Measurements from ENCODE around the gene GABRR2. TPM values are rescaled to one million over a fixed set of nuclear protein-coding genes. Genes with fewer than 3 reads are reported as not detected.

Gene GABRR2
- total RNA-seq, 2 experiments from 2014 or later: 0.67 to 1.0 TPM

DNA sequence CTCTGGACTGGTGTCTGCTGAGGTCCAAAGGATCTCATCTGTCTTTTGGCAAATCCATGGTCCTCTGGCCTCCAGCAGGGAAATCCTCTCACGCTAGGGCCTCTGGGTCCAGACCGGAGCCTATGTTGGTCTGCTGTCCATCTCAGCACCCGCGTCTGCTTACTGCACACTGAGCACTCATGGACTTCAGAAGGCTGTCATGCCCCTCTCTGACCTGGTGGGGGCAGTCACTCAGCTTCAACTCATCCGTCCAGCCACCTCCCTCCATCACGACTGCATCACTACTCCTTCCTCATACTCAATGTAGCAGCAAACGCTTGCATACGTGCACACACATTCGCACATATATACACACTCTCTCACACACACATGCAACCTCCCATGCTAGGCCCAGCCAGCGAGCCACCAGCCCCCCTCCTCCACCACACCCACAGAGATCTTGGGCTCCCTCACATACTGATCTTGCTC is 33.3 kb downstream of the GABRR2 start:
- H3K4me1 Mint-ChIP-seq: peaks cover 7% of the 10 kb centered on the region
- no peak overlapping the region for H3K27ac Mint-ChIP-seq
- no peaks in the 10 kb centered on the region for H3K9me3 Mint-ChIP-seq (ENCODE audit: low read depth)
- CTCF ChIA-PET: interaction anchor here (0.6 to 1.9 kb wide), 6 partner anchors 19 to 300 kb away, joined by 3 to 5 read pairs (median 4); no protein-coding TSS in a partner anchor
- no peak overlapping the region for H3K4me3 Mint-ChIP-seq
- H3K27me3 Mint-ChIP-seq: peaks cover 6% of the 10 kb centered on the region
- DNase-seq (peak; percentile 66), ATAC-seq (peak; percentile 83)
- H3K36me3 Mint-ChIP-seq: no peaks in the 10 kb centered on the region

DNA sequence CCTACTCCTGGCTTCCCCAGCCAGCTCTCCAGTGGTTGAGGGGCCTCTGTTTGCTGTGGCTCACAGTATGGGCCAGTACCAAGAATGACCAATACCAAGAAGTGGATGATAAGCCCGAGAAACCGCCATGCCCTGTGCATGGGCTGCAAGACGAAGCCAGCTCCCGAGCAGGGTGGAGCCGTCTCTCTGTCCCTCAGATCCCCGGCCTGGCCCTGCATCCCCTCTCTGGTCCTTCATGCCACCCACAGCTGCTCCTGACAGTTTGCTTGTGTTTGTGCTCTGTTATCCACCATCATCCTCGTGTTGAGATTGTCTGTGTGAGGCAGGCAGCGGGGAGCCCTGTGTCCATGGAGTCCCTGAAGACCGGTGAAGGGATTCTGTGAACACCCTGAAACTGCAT is 36.1 kb downstream of the GABRR2 start:
- H3K4me3 Mint-ChIP-seq: no peak overlapping the region
- peaks cover 6% of the 10 kb centered on the region for H3K27me3 Mint-ChIP-seq
- H3K36me3 Mint-ChIP-seq: no peaks in the 10 kb centered on the region
- H3K27ac Mint-ChIP-seq: no peak overlapping the region
- peaks cover 7% of the 10 kb centered on the region for H3K4me1 Mint-ChIP-seq
- CTCF ChIA-PET: no interaction called here
- H3K9me3 Mint-ChIP-seq (ENCODE audit: low read depth): no peaks in the 10 kb centered on the region
- ATAC-seq (no peak), DNase-seq (peak; percentile 39)

DNA sequence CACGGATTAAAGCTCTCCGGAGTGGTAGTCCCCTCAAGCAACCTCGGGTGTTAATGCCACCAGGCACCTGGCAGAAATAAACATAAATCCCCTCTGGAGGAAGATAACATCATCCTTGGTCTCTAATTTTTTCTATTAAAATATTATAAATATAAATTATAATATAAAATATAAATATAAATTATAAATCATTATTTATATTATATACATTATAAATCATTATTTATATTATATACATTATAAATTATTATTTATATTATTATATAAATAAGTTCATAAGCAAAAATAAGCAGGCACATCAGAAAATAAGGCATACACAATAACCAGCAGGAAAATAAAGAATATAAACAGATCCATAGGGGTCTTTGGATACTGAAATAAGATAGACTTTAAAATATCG is 39.2 kb downstream of the GABRR2 start:
- CTCF ChIA-PET: interaction anchor here (0.7 kb wide), 1 partner anchor 11 kb away, joined by 3 read pairs; no protein-coding TSS in a partner anchor
- H3K4me3 Mint-ChIP-seq: no peak overlapping the region
- ATAC-seq: no peak
- peaks cover 6% of the 10 kb centered on the region for H3K27me3 Mint-ChIP-seq
- H3K36me3 Mint-ChIP-seq: no peaks in the 10 kb centered on the region
- peaks cover 5% of the 10 kb centered on the region for H3K4me1 Mint-ChIP-seq
- H3K9me3 Mint-ChIP-seq (ENCODE audit: low read depth): no peaks in the 10 kb centered on the region
- DNase-seq: no peak
- H3K27ac Mint-ChIP-seq: no peak overlapping the region

DNA sequence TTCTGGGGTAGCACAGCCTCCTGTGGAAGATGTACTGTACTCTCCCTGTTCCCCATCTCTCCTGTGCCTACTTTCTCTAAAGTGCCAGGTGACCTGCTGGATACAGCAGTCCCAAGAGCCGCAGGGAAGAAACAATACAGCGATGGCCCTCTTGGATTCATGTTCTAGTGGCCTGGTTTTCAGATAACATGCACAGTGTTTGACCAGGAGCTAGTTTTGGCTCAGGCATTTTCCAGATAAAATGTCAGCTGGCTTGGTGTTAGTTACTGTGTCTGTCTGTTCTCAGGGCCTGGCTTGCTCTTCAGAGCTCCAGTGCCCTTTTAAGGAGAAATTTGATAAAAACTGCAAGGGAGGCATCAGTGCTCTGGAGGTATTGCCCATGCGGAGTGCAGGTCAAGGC is 41.3 kb downstream of the GABRR2 start:
- Mint-ChIP-seq H3K9me3 (ENCODE audit: low read depth) (no peaks in the 10 kb centered on the region), H3K36me3 (no peaks in the 10 kb centered on the region), H3K4me1 (peaks cover 2% of the 10 kb centered on the region), H3K27ac (no peak overlapping the region), H3K27me3 (peaks cover 6% of the 10 kb centered on the region), H3K4me3 (no peak overlapping the region)
- no peak for DNase-seq
- no peak for ATAC-seq
- CTCF ChIA-PET: no interaction called here

DNA sequence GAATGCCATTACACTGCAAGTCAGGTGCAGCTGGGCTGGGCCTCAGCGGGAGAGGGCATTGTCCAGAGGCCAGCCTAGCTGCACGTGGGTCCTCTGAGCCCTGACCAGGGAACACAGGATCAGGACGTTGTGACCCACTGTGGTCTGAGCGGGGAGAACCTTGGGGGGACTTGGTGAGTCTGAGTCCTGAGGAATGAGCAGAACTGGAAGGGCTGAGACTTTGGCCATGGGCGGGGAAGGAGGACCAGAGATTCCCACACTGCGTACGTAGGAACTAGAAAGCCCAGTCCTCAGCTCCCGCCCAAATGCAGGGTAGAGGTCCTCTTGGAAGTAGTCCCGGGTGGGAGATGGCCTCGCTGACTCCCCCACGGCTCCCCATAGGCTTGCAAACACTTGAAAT is 42.5 kb downstream of the GABRR2 start:
- Mint-ChIP-seq H3K4me1 (no peaks in the 10 kb centered on the region), H3K27me3 (peaks cover 6% of the 10 kb centered on the region), H3K4me3 (no peak overlapping the region), H3K36me3 (no peaks in the 10 kb centered on the region), H3K27ac (no peak overlapping the region), H3K9me3 (ENCODE audit: low read depth) (no peaks in the 10 kb centered on the region)
- CTCF ChIA-PET: interaction anchor here (0.5 kb wide), 1 partner anchor 261 kb away, joined by 4 read pairs; no protein-coding TSS in a partner anchor
- ATAC-seq: no peak
- no peak for DNase-seq

DNA sequence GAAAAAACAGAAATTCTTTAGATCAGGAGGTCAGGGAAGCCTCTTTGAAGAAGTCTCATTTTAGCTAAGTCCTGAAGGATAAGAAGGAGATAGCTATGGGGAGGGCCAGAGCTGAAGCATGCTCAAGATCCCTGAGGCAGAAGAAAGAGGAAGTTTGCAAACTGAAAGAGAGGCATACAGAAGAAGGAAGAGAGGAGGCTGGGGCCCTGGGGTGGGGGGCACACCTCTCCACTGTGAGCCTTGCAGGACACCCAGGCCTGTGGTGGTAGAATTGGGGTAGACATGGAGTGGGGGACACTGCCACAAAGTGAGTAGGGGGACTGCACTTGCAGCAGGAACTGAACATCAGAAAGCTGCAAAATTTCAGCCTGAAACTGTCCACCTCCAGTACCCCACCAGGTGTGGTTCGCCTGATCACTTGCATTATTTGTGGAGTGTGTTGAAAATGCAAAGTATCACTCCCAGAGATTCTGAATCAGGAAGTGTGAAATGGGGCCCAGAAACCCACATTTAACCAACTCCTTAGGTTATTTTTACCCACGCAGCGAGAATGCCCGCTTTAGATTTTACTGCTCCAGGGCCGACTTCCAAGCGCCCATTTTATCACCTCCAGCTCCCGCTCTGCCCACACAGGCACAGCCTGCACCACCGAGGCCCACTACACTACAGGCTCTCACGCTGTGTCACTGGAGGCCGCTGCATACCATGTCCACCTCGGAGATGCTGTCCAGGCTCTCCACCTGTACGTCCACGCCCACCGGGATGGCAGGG is 44.0 kb downstream of the GABRR2 start:
- no peak overlapping the region for H3K4me3 Mint-ChIP-seq
- H3K27me3 Mint-ChIP-seq: peaks cover 4% of the 10 kb centered on the region
- H3K9me3 Mint-ChIP-seq (ENCODE audit: low read depth): no peaks in the 10 kb centered on the region
- peak; percentile 29 for DNase-seq
- H3K36me3 Mint-ChIP-seq: no peaks in the 10 kb centered on the region
- CTCF ChIA-PET: no interaction called here
- ATAC-seq: no peak
- H3K27ac Mint-ChIP-seq: no peak overlapping the region
- H3K4me1 Mint-ChIP-seq: no peaks in the 10 kb centered on the region

DNA sequence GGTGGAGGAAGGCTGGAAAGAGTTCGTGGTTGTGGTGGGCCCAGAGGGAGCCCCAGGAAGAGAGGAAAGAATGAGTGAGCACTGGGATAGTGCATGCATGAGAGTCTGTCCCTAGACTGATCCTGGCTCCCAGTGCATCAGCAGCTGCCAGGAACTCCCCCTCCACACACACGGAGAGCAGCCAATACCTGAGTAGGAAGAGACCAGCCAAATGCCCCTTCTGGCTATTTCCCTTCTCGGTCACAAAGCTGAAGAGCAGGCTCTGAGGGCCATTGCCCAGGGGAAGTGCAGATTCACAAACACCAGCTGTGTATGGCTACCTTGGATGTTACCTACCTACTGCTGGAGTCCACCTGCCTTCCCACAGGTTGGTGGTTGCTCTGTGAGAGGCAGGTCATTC is 45.1 kb downstream of the GABRR2 start:
- CTCF ChIA-PET: no interaction called here
- no peak overlapping the region for H3K27ac Mint-ChIP-seq
- no peaks in the 10 kb centered on the region for H3K9me3 Mint-ChIP-seq (ENCODE audit: low read depth)
- no peaks in the 10 kb centered on the region for H3K36me3 Mint-ChIP-seq
- peaks cover 9% of the 10 kb centered on the region for H3K27me3 Mint-ChIP-seq
- ATAC-seq (no peak), DNase-seq (peak; percentile 23)
- no peak overlapping the region for H3K4me3 Mint-ChIP-seq
- no peaks in the 10 kb centered on the region for H3K4me1 Mint-ChIP-seq

DNA sequence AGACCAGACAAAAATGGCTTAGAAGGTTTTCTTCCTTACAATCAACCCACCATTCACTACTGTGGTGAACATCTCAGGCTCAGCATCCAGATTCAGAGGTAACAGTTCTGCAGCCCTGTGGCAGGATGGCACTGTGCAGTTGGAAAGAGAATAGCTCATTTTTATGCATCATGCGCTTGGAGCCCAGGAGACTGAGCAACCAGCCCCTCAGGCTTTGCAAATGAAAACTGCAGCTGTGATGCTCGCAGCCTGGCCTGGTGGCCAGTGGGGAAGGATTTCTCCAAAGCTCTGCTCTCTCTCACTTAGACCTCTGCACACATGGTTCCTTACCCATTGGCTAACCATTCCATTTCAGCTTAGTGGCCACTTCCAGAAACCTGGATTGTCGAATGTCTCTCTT is 45.8 kb downstream of the GABRR2 start:
- ATAC-seq (no peak), DNase-seq (peak; percentile 28)
- H3K4me3 Mint-ChIP-seq: no peak overlapping the region
- no peaks in the 10 kb centered on the region for H3K36me3 Mint-ChIP-seq
- no peak overlapping the region for H3K27ac Mint-ChIP-seq
- peaks cover 9% of the 10 kb centered on the region for H3K27me3 Mint-ChIP-seq
- H3K4me1 Mint-ChIP-seq: no peaks in the 10 kb centered on the region
- no peaks in the 10 kb centered on the region for H3K9me3 Mint-ChIP-seq (ENCODE audit: low read depth)
- CTCF ChIA-PET: no interaction called here

DNA sequence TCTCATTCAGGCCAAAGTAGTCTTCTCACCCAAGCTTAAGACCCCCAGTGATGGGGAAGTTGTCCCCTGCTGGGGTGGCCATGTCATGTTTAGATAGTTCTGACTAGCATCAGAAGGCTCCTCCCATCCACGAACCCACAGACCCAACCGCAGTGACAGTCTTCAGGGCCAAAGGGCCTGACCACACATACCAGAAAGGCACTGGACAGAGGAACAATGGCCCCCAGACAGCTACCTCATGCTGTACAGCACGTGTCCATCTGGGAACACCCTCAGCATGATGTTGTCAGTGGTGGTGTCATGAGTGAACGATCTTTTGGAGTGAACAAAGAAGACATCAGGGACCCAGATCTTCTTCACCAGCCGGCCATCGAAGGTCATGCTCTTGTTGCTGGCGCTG is 46.3 kb downstream of the GABRR2 start:
- ATAC-seq: no peak
- Mint-ChIP-seq H3K27ac (no peak overlapping the region), H3K4me3 (no peak overlapping the region), H3K27me3 (peaks cover 9% of the 10 kb centered on the region), H3K9me3 (ENCODE audit: low read depth) (no peaks in the 10 kb centered on the region), H3K36me3 (no peaks in the 10 kb centered on the region), H3K4me1 (no peaks in the 10 kb centered on the region)
- CTCF ChIA-PET: interaction anchor here (0.9 kb wide), 1 partner anchor 8 kb away, joined by 3 read pairs; no protein-coding TSS in a partner anchor
- DNase-seq: no peak

DNA sequence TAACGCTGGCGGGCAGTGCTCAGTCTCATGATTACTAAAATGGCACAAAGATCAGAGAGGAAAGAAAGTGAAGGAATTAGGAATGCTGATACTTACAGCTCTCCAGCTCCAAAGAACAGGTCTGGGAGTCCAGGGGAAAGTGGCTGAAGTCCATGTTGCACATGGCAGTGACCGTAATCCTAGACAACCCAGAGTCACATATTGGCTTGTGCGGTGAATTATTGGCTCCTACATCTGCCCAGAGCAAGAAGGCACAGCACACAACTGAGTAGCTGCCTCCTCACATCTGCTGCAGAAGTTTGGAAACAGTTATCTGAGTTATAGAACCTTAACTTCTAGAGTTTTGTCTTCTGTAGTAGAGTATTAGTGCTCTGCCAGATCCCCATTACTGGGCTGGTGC is 47.2 kb downstream of the GABRR2 start:
- no peaks in the 10 kb centered on the region for H3K4me1 Mint-ChIP-seq
- no peak overlapping the region for H3K27ac Mint-ChIP-seq
- no peaks in the 10 kb centered on the region for H3K36me3 Mint-ChIP-seq
- ATAC-seq (no peak), DNase-seq (no peak)
- peaks cover 9% of the 10 kb centered on the region for H3K27me3 Mint-ChIP-seq
- no peak overlapping the region for H3K4me3 Mint-ChIP-seq
- CTCF ChIA-PET: interaction anchor here (0.9 kb wide), 1 partner anchor 9 kb away, joined by 3 read pairs; no protein-coding TSS in a partner anchor
- H3K9me3 Mint-ChIP-seq (ENCODE audit: low read depth): no peaks in the 10 kb centered on the region

DNA sequence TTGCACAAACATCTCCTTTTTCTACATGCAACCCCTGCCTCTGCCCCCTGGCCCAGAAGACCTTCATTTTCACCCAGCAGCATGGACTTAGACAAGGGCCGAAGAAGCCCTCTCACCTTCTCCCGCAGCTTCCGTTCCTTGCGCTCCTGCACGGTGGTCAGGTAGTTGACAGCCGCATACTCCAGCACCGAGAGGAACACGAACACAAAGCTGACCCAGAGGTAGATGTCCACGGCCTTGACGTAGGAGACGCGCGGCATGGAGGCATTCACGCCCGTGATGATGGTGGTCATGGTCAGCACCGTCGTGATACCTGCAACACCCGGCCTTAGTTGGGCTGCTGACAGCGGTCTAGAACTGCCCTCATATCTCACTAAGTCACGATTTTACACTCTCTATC is 50.8 kb downstream of the GABRR2 start:
- CTCF ChIA-PET: no interaction called here
- Mint-ChIP-seq H3K9me3 (ENCODE audit: low read depth) (no peaks in the 10 kb centered on the region), H3K27me3 (peaks cover 9% of the 10 kb centered on the region), H3K36me3 (no peaks in the 10 kb centered on the region), H3K4me1 (no peaks in the 10 kb centered on the region), H3K4me3 (no peak overlapping the region), H3K27ac (no peak overlapping the region)
- ATAC-seq (no peak), DNase-seq (no peak)

DNA sequence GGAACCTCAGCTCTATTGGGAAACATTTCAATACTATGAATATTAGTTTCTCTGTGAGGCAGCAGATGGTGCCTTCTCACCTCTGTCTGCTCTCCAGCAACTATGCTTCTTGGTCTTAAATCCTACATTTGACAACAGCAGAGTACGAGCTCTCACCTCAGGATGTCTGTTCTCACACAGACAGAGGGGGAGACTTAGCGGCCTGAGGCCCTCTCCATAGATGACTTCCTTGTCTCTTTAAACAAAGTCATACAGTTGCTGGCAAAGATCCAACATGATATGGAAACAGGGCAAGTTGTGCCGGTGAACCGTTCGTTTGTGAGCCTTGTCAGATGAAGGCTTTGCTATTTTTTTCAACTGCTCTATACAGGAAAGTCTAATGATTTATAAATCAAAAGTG is 54.3 kb downstream of the GABRR2 start:
- Mint-ChIP-seq H3K27me3 (peaks cover 3% of the 10 kb centered on the region), H3K4me1 (no peaks in the 10 kb centered on the region), H3K4me3 (no peak overlapping the region), H3K27ac (no peak overlapping the region), H3K9me3 (ENCODE audit: low read depth) (no peaks in the 10 kb centered on the region), H3K36me3 (no peaks in the 10 kb centered on the region)
- DNase-seq: peak; percentile 31
- ATAC-seq: no peak
- CTCF ChIA-PET: interaction anchor here (1.0 kb wide), 1 partner anchor 17 kb away, joined by 4 read pairs; no protein-coding TSS in a partner anchor

DNA sequence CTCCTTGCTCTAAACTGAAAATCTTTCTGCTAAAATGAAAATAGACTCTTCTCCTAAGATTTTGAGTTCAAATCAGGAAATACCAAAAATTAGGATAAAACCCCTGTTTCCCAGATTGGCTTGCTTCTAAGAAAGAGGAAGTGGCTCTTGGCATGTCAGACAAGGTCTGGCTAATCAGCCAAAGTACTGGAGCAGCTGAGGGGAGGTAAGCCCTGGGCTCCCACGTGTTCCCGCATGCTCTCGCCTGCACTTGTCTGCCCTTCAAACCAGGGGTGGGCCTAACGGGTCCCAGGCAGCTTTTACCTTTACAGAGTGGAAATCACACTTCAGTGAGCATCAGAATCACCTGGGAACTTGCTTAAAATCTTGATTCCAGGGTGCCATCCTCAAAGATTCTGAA is 54.8 kb downstream of the GABRR2 start:
- H3K4me1 Mint-ChIP-seq: no peaks in the 10 kb centered on the region
- no peak overlapping the region for H3K4me3 Mint-ChIP-seq
- no peak overlapping the region for H3K27ac Mint-ChIP-seq
- no peaks in the 10 kb centered on the region for H3K9me3 Mint-ChIP-seq (ENCODE audit: low read depth)
- DNase-seq (peak; percentile 32), ATAC-seq (no peak)
- CTCF ChIA-PET: no interaction called here
- no peaks in the 10 kb centered on the region for H3K36me3 Mint-ChIP-seq
- no peaks in the 10 kb centered on the region for H3K27me3 Mint-ChIP-seq

DNA sequence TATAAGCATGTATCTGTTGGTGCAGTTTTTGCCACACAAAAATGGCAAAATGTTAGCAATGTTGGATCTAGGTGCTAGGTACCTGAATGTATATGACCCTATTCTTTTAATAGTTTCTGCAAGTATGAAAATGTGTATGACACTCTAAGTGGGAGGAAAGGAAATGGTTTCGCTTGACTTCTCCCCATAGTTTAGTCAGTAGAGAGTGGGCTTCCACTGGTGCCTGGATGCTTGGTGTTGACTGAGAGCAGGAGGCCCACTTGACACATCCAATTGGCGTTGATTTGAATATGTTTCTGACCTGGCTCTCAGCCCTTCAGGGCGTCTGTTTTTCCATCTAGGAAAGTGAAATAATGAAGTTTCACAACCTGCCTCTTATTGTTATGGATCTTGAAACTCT is 56.2 kb downstream of the GABRR2 start:
- DNase-seq (no peak), ATAC-seq (no peak)
- H3K4me3 Mint-ChIP-seq: no peak overlapping the region
- H3K4me1 Mint-ChIP-seq: no peaks in the 10 kb centered on the region
- no peaks in the 10 kb centered on the region for H3K9me3 Mint-ChIP-seq (ENCODE audit: low read depth)
- H3K27ac Mint-ChIP-seq: no peak overlapping the region
- H3K36me3 Mint-ChIP-seq: no peaks in the 10 kb centered on the region
- CTCF ChIA-PET: no interaction called here
- peaks cover 3% of the 10 kb centered on the region for H3K27me3 Mint-ChIP-seq
